ENCODE results near the gene SLU7.
"Not testable (repeated sequence)": the region's sequence is repeated elsewhere in the genome, so short reads cannot be mapped to it uniquely, and the experiment has no call there.

Gene SLU7

DNA sequence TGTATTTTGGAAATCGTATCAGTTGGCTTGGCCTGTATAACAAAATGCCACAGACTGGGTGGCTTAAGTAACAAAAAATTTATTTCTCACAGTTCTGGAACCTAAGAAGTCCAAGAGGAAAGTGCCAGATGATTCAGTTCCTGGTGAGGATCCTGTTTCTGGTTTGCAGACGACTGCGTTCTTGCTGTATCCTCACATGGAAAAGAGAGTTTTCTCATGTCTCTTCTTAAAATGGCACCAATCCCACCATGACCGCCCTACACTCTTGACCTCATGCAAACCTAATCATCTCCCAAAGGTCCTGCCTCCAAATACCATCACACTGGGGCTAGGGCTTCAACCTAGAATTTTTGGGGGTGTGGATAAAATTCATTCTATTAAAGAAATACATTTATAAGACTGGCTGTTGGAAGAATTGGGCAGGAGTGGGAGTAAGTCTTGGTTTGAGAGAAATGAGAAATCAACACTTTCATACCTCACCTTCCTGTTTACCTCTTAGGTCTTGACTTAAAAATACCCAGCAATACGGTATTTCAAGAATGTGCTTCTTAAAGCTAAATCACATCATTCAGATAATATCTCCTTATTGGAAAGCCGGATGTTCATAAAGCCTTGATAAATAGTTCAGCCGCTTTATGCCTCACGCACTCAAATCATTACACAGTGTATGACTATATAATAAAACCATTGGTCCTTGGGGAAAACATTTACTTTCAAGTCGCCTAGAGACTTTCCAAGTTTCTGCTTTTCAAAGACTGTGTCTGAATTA lies 31.5 kb upstream of the SLU7 start:
- DNase-seq (ENCODE audit: low read depth, low spot score) = no peak

DNA sequence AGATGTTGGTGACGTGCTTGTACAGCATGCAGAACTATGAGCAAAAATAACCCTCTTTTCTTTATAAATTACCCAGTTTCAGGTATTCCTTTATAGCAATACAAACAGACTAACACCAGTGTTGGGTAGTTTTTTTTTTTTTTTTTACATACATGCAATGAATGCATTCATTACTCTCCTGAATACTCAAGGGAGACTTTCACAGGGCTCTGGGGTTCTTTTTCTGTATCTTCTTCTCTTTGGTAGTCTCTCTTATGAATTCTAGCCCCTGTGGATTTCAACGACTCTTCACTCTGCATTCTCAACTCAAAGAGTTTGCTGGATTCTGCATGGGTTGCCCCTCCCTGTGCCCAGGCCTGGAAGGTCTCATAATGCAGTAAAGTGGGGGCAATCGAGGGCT lies 30.6 kb upstream of the SLU7 start:
- no peak for DNase-seq (ENCODE audit: low read depth, low spot score)

- DNase-seq (ENCODE audit: low read depth, low spot score) = no peak
Observed at GRCh38 chr5:160448886-160449285, 30.0 kb upstream of the SLU7 start.

DNA sequence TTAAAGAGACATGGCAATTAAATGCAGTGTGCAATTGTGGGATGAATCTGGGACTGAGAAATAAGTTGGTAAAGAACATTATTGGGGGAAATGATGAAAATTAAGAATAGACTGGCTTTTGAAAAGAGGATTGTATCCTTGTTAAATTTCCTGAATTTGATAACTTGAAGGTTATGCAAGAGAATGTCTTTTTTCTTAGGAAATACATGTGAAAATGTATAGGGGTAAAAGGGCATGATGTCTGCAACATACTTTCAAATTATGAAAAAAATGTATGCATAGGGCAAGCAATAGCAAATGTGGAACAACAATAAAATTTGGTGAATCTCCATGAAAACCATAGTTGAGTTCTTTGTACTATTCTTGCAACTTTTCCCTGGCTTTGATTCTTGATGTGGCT lies 26.9 kb upstream of the SLU7 start:
- DNase-seq (ENCODE audit: low read depth, low spot score) = no peak

DNA sequence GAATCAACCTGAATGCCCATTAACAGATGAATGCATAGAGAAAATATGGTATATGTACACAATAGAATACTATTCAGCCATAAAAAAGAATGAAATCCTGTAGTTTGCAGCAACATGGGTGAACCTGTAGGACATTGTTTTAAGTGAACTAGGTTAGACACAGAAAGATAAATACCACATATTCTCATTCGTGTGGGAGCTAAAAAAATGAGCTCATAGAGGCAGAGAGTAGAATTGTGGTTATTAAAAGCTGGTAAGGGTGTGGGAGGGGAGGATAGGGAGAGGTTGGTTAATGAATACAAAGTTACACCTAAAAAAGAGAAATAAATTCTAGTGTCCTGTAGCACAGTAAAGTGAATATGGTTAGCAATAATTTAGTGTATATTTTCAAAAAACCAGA lies 26.3 kb upstream of the SLU7 start:
- DNase-seq (ENCODE audit: low read depth, low spot score) = no peak

GRCh38 chr5:160444407-160444806 lies 25.5 kb upstream of the SLU7 start:
- no peak for DNase-seq (ENCODE audit: low read depth, low spot score)

DNA sequence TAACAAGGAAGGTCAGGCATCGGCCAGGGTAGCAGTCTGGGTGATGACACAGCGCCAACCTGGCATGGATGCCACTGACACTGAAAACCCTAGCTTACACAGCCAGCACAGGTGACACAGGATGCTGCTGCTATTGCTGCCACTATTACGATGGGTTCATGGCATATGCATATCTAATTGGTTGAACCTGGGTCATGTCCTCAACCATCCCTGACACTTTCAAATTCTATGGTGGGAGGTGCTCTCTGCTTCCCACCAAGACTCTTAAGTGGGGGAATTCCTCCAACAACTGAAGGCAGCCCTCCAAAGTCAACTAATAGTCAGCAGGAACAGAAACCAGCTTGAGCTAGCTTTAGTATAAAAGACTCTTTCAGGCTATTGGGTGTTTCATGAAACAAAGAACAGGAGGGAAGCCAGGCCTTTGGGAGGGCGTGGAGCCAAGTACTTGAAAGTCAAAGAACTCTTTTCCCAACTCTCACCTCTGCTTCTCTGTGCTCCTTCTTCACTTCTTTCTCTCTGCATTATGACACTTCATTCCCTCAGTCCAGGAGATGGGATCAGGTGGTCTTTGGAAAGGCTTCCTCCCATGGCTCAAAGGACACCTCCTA lies 24.0 kb upstream of the SLU7 start:
- DNase-seq (ENCODE audit: low read depth, low spot score) = no peak

- no peak for DNase-seq (ENCODE audit: low read depth, low spot score)
Observed at GRCh38 chr5:160441311-160441781, 22.5 kb upstream of the SLU7 start.

- DNase-seq (ENCODE audit: low read depth, low spot score) = peak; percentile 53
Observed at GRCh38 chr5:160439205-160439600, 20.3 kb upstream of the SLU7 start.

DNA sequence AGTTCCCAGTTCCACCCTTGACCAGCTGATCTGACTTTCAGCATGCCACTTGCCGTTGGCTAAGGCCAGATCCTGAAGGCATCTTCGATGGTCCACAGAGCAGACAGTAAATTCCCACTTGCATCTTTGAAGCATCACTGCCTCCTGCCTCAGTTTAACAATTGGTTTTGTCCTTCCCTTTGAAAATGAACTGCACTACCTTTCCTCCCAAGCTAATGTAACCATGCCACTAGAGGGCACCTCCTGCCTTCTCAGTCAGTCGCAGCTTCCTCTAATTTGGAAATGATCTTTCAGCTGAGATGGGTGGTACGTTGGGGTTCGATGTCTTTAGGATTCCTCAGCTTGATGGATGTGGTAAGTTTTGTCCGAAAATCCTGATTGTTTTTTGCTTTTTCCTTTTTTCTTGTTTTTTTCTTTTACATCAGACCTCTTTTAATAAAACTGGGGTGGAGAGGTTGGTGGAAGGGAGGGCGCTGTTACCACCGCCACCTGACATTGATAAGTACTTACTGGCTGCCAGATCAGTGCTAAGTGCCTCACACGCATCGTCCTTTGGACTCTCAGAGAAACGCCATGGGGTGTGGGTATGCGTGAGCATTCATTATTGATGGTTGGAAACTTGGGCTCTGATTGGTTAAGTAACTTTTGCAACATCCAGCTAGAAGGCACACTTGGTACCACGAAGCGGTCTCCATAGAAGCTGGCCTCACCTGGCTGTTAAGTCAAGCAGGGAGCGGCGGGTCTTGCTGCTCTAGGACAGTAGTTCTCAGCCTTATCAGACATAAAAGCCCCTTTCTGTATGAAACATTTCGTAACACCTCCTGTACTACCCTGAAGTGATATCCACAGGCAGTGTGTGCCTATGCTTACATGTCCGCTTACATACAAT lies 19.7 kb upstream of the SLU7 start:
- peak; percentile 36 for DNase-seq (ENCODE audit: low read depth, low spot score)

DNA sequence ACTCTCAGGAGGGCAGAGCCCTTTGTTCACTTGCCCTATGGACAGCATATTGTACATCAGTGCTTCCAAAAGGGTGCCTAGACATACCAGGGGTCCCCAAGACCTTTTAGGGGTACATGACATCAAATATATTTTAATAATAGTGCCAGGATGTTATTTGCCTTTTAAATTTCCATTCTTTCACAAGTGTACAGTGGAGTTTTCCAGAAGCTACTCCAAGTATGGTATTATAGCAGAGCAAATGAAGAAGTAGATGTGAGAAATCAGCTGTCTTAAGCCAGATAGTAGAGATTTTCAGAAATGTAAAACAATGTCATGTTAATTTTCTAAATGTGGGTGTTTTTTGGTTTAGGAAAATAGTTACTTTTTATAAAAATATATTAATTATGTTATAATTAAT lies 18.4 kb upstream of the SLU7 start:
- no peak for DNase-seq (ENCODE audit: low read depth, low spot score)

GRCh38 chr5:160436661-160437060 lies 17.8 kb upstream of the SLU7 start:
- not testable (repeated sequence) for DNase-seq (ENCODE audit: low read depth, low spot score)

DNA sequence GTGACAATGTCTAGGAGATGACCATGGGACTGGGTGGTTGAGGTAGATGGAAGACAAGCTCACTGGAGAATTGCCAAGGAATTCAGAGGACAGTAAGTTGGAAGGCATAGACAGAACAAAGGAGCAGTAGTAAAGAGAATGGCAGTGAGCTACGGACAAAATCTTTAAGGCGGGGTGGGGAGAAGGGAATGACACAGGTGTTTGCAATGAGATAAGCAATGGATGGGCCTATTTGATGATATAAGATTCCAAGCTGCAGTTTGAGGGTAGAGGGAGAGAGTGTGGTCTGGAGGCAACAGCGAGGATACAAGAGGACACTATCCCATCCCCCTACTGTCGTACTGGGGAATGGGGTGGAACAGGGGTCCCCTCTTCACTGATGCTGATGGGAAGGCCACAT lies 17.1 kb upstream of the SLU7 start:
- no peak for DNase-seq (ENCODE audit: low read depth, low spot score)

DNA sequence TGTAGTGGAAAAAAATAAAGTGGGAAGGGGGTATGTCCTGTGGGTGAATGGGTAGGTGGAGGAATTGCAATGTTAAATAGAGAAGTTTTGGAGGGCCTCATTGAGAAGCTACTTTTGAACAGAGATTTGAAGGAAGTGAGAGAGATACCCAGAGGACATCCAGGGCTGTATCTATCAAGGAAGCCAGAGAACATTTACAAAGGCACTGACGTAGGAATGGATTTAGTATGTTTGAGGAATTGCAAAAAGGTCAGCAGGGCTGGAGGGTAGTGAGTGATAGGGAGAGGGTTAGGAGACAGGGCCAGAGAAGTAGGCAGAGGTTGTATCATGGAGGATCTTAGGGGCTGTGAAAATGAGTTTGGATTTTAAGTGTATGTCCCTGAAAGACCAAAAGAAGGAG lies 16.7 kb upstream of the SLU7 start:
- DNase-seq (ENCODE audit: low read depth, low spot score) = no peak

GRCh38 chr5:160434022-160434531 lies 15.2 kb upstream of the SLU7 start:
- no peak for DNase-seq (ENCODE audit: low read depth, low spot score)

GRCh38 chr5:160432787-160433186 lies 13.9 kb upstream of the SLU7 start:
- no peak for DNase-seq (ENCODE audit: low read depth, low spot score)

GRCh38 chr5:160432196-160432595 lies 13.3 kb upstream of the SLU7 start:
- no peak for DNase-seq (ENCODE audit: low read depth, low spot score)

- DNase-seq (ENCODE audit: low read depth, low spot score) = no peak
Observed at GRCh38 chr5:160427607-160428006, 8.7 kb upstream of the SLU7 start.

- no peak for DNase-seq (ENCODE audit: low read depth, low spot score)
Observed at GRCh38 chr5:160423099-160423498, 4.2 kb upstream of the SLU7 start.

DNA sequence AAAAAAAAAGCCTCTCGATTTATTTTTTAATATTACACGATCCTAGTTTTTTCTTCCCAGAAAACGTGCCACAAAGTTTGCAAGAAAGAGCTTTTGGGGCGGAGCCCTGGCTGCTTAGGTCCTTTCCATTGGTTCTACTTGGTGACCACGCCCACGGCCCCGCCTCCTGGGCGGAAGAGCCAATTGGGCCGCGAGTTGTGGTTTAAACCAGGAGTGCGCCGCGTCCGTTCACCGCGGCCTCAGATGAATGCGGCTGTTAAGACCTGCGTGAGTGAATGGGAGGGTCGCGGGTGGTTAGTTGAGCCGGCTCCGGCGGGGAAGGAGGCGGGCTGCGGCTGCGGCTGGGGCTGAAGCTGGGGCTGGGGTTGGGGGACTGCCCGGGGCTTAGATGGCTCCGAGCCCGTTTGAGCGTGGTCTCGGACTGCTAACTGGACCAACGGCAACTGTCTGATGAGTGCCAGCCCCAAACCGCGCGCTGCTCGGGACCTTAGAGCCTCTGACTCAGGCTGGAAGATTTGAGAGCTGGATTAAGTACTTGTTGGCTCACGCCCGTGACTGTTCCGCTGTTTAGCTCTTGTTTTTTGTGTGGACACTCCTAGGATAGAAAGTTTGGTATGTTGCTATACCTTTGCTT lies 2.9 kb upstream of the SLU7 start, which contains the start of gene PTTG1:
Gene PTTG1, plus strand, starts transcription at position 231 of the 634 bp plus-strand sequence. CDS start 458 bp downstream, outside the sequence.
- peak; percentile 97 for DNase-seq (ENCODE audit: low read depth, low spot score)

DNA sequence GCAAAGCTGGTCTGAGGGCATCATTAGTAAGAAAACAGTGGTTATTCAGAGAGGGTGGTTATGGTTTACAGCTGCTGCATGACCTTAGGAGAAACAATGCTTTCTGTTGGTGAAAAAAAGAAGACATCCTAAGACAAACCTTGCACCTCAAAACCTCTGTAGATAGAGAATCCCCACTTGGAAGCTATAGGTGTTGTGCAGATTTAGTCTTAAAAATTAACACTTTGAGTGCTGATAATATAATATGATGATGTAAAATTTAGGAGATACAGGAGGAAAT lies 1.4 kb upstream of the SLU7 start:
- DNase-seq (ENCODE audit: low read depth, low spot score) = no peak
